Lower leg skin (tissue), 3 donors: ENCODE results near the gene KIF17.

Source experiments
- CTCF ChIP-seq, 3 donors: fragments of 450-650 bp; IDR thresholded peaks; one replicate each; pipeline ENCODE4 v1.5.1; 2016; ENCODE audit warnings: antibody characterized with exemption in 3 of 3, mild to moderate bottlenecking in 3 of 3, moderate library complexity in 2 of 3
- POLR2A ChIP-seq, 2 donors: fragments of 450-650 bp; IDR thresholded peaks; one replicate each; pipeline ENCODE4 v1.6.1; 2016 to 2017; ENCODE audit warnings: antibody characterized with exemption in 2 of 2, mild to moderate bottlenecking in 1 of 2, moderate library complexity in 1 of 2

- no peak for TF ChIP-seq CTCF (IDR thresholded peaks at IDR 0.05)
- no peak for TF ChIP-seq POLR2A (IDR thresholded peaks at IDR 0.05)
Measured at GRCh38 chr1:20729155-20729931, 11.5 kb upstream of the KIF17 start.
